GM21526 (cell line): Measurements from ENCODE around the gene SLC37A1.

Experiments
- ATAC-seq: cut with Tn5 transposase; IDR thresholded peaks from one replicate; pipeline ENCODE4 v1.9.1; 2021; ENCODE audit warnings: moderate library complexity; ENCODE audit not compliant: unreplicated experiment, low FRiP score

The SLC37A1 gene

GRCh38 chr21:42500225-42500624 is 13.4 kb upstream of the SLC37A1 start:
- no peak for ATAC-seq

- ATAC-seq, result no peak
Measured at GRCh38 chr21:42500736-42501135, 12.9 kb upstream of the SLC37A1 start.

- ATAC-seq, result no peak
Measured at GRCh38 chr21:42503711-42504110, 9.9 kb upstream of the SLC37A1 start.

GRCh38 chr21:42505090-42505726 is 8.4 kb upstream of the SLC37A1 start:
- peak; percentile 66 for ATAC-seq

DNA sequence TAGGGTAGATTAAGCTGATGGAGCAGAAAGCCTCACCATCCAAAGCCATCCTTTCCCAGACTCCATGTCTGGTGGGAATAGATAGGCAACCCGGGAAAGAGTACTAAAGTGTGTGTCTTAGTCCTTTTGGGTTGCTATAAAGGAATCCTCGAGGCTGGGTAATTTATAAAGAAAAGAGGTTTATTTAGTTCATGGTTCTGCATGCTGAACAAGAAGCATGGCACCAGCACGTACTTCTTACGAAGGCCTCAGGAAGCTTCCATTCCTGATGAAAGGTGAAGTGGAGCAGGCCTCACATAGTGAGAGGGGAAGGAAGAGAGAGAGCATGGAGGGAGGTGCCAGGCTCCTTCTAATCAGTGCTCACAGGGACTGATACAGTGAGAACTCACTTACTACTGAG is 6.2 kb upstream of the SLC37A1 start:
- no peak for ATAC-seq

DNA sequence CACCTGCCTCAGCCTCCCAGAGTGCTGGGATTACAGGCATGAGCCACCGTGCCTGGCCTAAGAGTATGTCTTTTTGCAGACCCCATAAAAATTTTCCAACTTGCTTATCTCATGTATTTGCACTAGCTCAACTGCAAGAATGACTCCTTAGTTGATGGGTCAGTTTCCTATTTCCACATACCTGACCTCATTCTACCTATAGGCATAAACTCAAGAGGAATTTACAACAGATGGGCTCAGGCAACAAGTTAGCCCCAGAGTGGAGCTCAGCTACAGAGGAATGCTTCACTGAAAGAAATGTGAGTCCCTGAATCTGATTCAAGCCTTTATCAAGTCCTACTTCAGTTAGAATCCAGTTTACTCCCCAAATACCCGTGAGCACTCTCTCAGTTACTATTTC is 5.3 kb upstream of the SLC37A1 start:
- no peak for ATAC-seq

DNA sequence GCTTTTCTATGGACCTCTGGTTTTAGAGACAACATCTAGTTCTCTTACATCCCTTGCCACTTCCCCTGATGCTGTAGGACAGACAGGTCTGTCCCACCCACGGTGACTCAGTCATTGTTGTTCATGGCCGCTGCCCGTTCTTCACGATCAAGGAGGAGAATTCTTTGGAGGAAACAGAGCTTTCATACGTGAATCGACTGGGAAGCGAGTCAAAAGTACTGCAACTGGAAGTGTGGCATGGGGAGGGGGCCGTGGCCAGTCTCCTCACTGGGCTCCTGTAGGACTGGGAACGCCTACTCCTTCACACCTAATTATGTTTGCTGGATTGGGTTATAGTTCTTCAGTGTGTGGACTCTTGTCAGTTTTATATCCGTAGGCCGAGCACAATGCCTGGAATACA is 4.4 kb upstream of the SLC37A1 start:
- ATAC-seq, result no peak

DNA sequence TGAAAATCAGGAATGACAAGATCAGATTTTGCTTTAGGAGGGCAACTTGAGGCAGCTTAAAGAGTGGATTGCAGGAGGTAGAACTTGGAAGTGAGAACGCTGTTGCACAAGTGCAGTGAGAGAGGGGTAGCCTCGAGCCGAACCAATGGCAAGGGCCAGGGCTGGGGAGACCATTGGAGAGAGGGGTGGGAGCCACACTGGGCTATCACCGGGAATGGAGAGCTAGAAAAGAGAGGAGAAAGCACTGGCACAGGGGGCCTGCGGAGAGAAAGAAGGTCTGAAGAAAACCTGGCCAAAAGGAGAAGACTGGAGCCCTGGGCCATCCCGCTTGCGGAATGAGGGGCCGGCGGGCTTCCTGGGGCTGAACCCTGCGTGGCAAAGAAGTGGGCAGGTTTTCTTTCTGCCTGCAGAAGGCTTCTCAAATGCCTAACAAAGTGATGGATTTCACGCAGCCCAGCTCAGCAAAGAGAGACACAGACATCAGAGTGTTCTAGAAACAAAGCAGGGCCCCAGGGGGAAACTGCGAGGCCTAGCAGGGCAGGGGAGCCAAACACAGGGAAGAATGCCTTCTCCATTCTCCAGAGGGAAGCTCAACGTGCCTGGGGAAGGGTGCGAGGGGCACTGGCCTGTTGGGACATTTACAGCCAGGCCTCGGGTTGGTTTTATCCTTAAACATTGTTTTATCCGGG is 1.2 kb upstream of the SLC37A1 start:
- ATAC-seq, result no peak

DNA sequence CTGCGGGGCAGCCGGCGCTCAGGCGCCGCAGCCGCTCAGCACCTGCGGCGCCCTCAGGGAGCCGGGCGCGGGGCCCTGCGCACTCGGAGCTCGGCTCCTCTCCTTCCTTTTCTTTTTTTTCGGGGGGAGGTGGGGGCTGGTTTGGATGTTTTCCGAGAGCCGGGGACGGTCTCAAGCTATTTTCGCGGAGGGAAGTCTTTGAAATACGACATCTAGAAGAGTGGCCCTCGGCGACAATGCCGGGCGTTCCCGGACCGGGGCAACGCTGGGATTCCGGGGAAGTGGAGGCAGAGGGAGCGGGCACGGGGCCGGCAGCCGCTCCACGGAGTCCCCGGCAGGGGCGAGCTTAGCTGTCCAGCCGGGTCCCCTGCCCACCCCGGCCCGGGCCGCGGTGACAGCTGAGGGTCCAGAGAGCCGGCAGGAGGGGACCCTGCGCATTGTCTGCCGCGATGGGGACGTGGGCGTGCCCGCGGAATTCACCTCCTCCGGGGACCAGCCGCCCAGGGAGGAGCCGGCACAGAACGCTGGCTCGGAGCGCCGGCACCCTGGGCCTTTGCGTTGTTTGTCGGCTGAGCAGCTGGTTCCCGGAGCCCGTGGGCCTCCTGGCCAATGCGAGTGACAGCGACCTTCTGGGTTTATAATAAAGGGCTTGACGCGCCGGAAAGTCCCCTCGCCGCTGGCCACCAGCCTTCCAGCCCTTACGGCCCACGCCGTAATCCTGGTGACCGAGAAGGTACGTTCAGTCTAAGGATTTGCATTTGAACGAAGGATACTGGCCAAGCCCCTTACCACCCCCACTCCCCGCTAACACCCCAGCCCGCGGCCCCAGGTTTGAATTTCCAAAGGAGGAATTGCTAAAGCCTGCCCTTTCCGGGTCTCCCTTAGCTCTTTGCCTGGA is 582 bp downstream of the SLC37A1 start:
- ATAC-seq, result no peak

DNA sequence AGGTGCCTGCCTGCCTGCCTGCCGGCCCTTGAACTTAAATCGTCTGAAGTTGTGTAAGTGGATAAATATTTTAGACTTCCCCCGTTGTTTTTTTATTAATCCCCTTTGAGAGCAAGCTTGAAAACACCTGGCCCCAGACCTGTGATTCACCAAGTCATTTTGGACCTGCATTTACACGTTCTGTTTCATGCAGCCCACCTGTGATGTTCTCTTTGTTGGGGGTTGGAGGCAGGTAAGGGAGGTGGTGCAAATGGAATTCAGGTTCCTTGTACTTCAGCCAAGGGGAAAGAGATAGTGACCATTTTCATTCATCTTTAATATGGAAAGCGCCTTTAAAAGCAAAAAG is 1.2 kb downstream of the SLC37A1 start:
- ATAC-seq, result no peak

GRCh38 chr21:42515708-42516502 is 2.3 kb downstream of the SLC37A1 start:
- no peak for ATAC-seq

DNA sequence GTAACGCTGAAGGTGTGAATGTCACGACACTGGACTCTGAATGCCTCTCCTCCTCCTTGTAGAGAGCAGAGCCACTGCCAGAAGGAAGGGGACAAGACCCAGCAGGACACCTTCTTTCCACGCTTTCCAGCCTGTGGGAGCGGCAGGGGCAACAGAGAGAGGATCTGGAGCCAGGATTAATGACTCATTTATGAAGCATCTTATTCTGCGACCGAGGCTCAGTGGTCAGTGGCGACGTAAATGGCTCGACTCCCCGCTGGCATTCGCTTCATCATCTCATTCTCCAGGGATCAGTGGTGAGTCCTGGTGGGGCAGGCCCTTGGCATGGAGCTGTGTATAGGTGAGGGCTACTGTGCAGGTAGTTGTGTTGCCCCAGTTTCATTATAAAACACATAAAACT is 4.6 kb downstream of the SLC37A1 start:
- ATAC-seq, result no peak

DNA sequence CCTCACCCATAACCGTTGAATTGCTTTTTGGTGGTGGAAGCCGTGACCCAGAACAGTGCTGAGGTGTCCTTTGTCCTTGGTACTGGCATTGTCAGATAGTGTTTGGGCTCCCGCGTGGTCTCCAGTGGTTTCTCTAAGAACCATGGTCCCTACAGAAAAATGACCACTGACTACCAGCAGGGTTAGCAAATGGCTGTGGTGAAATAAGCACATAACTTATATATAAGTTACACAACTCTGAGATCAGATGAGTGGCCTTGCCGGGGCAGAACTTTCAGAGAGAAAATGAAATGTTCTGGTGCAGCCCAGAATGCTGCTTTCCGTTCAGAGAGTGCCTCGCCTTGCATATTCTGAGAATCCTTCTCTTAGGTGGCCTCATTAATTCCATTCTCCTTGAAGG is 5.0 kb downstream of the SLC37A1 start:
- no peak for ATAC-seq

- no peak for ATAC-seq
Measured at GRCh38 chr21:42520628-42521253, 7.1 kb downstream of the SLC37A1 start.

GRCh38 chr21:42521384-42521783 is 7.7 kb downstream of the SLC37A1 start:
- ATAC-seq, result no peak

DNA sequence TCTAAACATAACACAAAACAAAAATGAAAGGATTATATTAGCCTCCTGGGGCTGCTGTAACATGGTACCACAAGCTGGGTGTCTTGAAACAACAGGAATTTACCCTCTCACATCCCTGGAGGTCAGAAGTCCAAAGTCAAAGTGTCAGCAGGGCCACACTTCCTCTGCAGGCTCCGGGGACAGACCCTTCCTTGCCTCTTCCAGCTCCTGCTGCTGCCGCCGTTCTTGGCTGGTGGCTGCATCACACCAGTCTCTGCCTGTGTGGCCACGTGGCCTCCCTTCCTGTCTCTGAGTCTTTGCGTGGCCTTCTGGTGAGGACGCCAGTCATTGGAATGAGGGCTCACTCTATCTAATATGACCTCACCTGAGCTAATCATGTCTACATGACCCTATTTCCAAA is 8.2 kb downstream of the SLC37A1 start:
- ATAC-seq, result no peak

- ATAC-seq, result no peak
Measured at GRCh38 chr21:42522271-42522670, 8.6 kb downstream of the SLC37A1 start.

GRCh38 chr21:42522771-42523170 is 9.1 kb downstream of the SLC37A1 start:
- ATAC-seq, result no peak

DNA sequence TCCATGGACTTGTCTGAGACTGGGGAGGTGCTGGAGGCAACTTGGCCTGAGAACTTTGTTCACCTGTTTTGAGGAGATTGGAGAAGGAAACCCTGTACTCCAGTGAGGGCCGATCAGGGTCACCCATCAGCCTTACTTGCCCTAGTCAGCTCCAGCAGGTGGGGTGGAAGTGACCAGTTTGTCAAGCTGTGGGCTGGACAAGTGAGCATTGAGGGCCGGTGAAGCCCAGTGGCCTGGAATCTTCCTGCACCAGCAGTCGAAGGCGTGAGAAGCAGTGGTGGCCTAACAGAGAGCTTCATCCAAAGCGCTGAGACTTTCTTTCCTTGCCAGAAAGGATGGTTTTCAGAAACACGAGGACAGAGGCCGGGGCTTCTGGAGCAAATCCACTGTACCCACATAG is 9.6 kb downstream of the SLC37A1 start:
- no peak for ATAC-seq

DNA sequence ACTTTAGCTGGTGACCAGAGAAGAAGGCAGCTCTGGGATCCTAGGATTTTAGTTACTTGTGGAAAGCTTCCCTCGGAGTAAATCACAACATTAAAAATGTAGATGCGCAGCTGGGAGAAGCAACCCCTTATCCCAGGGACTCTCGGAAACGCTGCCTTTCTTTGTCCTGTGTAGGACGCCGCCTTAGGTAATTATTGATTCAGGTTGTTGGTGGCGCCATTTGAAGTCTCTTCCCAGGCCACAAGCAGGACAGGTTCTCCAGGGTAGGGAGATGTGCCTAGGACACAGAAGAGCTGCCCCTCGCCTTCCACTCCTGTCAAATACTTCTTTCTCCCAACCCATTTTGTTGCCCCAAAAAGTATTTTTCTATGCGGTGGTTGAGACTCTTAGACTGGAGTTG is 10.3 kb downstream of the SLC37A1 start:
- no peak for ATAC-seq
